ENCODE measurements around the gene DDX5. TPM values are rescaled to one million over a fixed set of nuclear protein-coding genes. Genes with fewer than 3 reads are reported as not detected.

The DDX5 gene
- polyA plus RNA-seq, 1 of the 3 experiments (the other 2 are of a cell fraction) = 1,642 TPM

GRCh38 chr17:64497565-64498035, 8.5 kb downstream of the DDX5 start:
- CTCF ChIA-PET = interaction anchor here (0.7 to 13.6 kb wide), 12 partner anchors 7 to 279 kb away, joined by 3 to 122 read pairs (median 4); partner anchors contain the start of genes CEP95 and DDX5

GRCh38 chr17:64496786-64497564, 9.1 kb downstream of the DDX5 start, which contains the start of gene POLG2:
Gene POLG2 (minus strand): TSS chr17:64497054. CDS start chr17:64496968, 86 bp downstream.
- peaks cover 53% of the 10 kb centered on the region for H3F3A ChIP-seq (replicated peaks; ENCODE audit: insufficient read depth)
- TF ChIP-seq RXRA (IDR thresholded peaks at IDR 0.05; ENCODE audit: borderline replicate concordance, low read depth) (no peak), YY1 (IDR thresholded peaks at IDR 0.05; ENCODE audit: low read depth) (peak; percentile 92), JUND (IDR thresholded peaks at IDR 0.05) (peak; percentile 50; the same call in 1 of the 2 replicates), MAX (IDR thresholded peaks at IDR 0.05; ENCODE audit: low read depth) (peak; percentile 66), RAD21 (IDR thresholded peaks at IDR 0.05; ENCODE audit: low read length) (peak; percentile 43), EZH2phosphoT487 (IDR thresholded peaks at IDR 0.05; ENCODE audit: borderline replicate concordance, low read depth) (no peak), SMC3 (IDR thresholded peaks at IDR 0.05; ENCODE audit: low read depth, low read length) (no peak), FOSL2 (IDR thresholded peaks at IDR 0.05; ENCODE audit: borderline replicate concordance, low read depth) (peak; percentile 48), GATA2 (CRISPR knock-in tag; IDR thresholded peaks at IDR 0.05) (no peak), TCF12 (IDR thresholded peaks at IDR 0.05) (peak; percentile 20), CHD2 (IDR thresholded peaks at IDR 0.05; ENCODE audit: low read length, partially characterized antibody) (peak; percentile 40), FOXJ3 (CRISPR knock-in tag; IDR thresholded peaks at IDR 0.05) (no peak), TEAD4 (IDR thresholded peaks at IDR 0.05; ENCODE audit: borderline replicate concordance, insufficient read depth) (no peak), GABPA (IDR thresholded peaks at IDR 0.05; ENCODE audit: low read depth) (peak; percentile 84)
- TF ChIP-seq, protein P1, sequence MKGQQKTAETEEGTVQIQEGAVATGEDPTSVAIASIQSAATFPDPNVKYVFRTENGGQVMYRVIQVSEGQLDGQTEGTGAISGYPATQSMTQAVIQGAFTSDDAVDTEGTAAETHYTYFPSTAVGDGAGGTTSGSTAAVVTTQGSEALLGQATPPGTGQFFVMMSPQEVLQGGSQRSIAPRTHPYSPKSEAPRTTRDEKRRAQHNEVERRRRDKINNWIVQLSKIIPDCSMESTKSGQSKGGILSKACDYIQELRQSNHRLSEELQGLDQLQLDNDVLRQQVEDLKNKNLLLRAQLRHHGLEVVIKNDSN (IDR thresholded peaks at IDR 0.05; ENCODE audit: borderline replicate concordance, low read depth) = no peak
- TF ChIP-seq, protein P2, sequence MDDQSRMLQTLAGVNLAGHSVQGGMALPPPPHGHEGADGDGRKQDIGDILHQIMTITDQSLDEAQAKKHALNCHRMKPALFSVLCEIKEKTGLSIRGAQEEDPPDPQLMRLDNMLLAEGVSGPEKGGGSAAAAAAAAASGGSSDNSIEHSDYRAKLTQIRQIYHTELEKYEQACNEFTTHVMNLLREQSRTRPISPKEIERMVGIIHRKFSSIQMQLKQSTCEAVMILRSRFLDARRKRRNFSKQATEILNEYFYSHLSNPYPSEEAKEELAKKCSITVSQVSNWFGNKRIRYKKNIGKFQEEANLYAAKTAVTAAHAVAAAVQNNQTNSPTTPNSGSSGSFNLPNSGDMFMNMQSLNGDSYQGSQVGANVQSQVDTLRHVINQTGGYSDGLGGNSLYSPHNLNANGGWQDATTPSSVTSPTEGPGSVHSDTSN (IDR thresholded peaks at IDR 0.05) = peak; percentile 74

More at GRCh38 chr17:64497565-64498035, 8.5 kb downstream of the DDX5 start:
- Histone ChIP-seq H4K20me1 (ENCODE audit: insufficient read depth) (peaks cover 55% of the 10 kb centered on the region), H3K4me1 (ENCODE audit: control insufficient read depth in 1 of 2, insufficient read depth in 2 of 2, low read depth in 1 of 2, low read length in 1 of 2) (peaks cover 27 to 33% of the 10 kb centered on the region in 2 experiments), H3K79me2 (ENCODE audit: insufficient read depth) (peaks cover 76% of the 10 kb centered on the region), H2AFZ (ENCODE audit: low read depth) (no peak overlapping the region), H3K9me2 (no peaks in the 10 kb centered on the region), H3K4me2 (peak overlapping the region; percentile 90), H3K27me3 (ENCODE audit: insufficient read depth) (no peaks in the 10 kb centered on the region), H3K9ac (peak overlapping the region; percentile 67), H3K27ac (ENCODE audit: low read depth in 2 of 2, low read length in 1 of 2) (peak overlapping the region; percentile 87 to 99), H3K36me3 (replicated peaks in 1 of 2; ENCODE audit: control insufficient read depth in 1 of 2, insufficient read depth in 2 of 2, low read length in 1 of 2) (peaks cover 55 to 58% of the 10 kb centered on the region in 2 experiments), H3K4me3 (ENCODE audit: low read depth in 2 of 2, low read length in 1 of 2) (peak overlapping the region; percentile 78 to 81), H3K9me3 (no peaks in the 10 kb centered on the region), H3F3A (replicated peaks; ENCODE audit: insufficient read depth) (peaks cover 60% of the 10 kb centered on the region)
- no peak for DNase-seq
- TF ChIP-seq MEF2A (IDR thresholded peaks at IDR 0.05; ENCODE audit: borderline replicate concordance, low read depth) (no peak), EP300 (IDR thresholded peaks at IDR 0.05; ENCODE audit: borderline replicate concordance in 1 of 2, low read depth in 1 of 2, low read length in 1 of 2) (peak in 1 of 2 experiments; percentile 2; a peak in 1 of 4 replicates), ELF1 (IDR thresholded peaks at IDR 0.05) (no peak)
- TF ChIP-seq, protein P3, sequence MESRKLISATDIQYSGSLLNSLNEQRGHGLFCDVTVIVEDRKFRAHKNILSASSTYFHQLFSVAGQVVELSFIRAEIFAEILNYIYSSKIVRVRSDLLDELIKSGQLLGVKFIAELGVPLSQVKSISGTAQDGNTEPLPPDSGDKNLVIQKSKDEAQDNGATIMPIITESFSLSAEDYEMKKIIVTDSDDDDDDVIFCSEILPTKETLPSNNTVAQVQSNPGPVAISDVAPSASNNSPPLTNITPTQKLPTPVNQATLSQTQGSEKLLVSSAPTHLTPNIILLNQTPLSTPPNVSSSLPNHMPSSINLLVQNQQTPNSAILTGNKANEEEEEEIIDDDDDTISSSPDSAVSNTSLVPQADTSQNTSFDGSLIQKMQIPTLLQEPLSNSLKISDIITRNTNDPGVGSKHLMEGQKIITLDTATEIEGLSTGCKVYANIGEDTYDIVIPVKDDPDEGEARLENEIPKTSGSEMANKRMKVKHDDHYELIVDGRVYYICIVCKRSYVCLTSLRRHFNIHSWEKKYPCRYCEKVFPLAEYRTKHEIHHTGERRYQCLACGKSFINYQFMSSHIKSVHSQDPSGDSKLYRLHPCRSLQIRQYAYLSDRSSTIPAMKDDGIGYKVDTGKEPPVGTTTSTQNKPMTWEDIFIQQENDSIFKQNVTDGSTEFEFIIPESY (IDR thresholded peaks at IDR 0.05; ENCODE audit: borderline replicate concordance, low read depth) = 0 out of 2 replicates have a peak, but pooled peaks have one; percentile 1
- TF ChIP-seq, protein P2 (IDR thresholded peaks at IDR 0.05) = peak; percentile 11; the same call in 1 of the 2 replicates
- 49% methylated on average over 4 of the region's 4 CpGs for WGBS (ENCODE audit: low lambda C conversion rate)
- POLR2A ChIA-PET = interaction anchor here (0.5 to 4.2 kb wide), 7 partner anchors 9 to 147 kb away, joined by 3 to 140 read pairs (median 5); partner anchors contain the start of genes CEP95 and DDX5

More at GRCh38 chr17:64496786-64497564, 9.1 kb downstream of the DDX5 start, which contains the start of gene POLG2:
- peaks cover 55 to 58% of the 10 kb centered on the region in 2 experiments for H3K36me3 ChIP-seq (replicated peaks in 1 of 2; ENCODE audit: control insufficient read depth in 1 of 2, insufficient read depth in 2 of 2, low read length in 1 of 2)
- H3K4me3 ChIP-seq (ENCODE audit: low read depth in 2 of 2, low read length in 1 of 2) = peak within 1 kb of the TSS; percentile 78 to 81
- H3K9ac ChIP-seq = peak within 1 kb of the TSS; percentile 67
- peaks cover 74% of the 10 kb centered on the region for H3K79me2 ChIP-seq (ENCODE audit: insufficient read depth)
- ChIA-PET CTCF (interaction anchor here (0.6 to 13.6 kb wide), 17 partner anchors 8 to 280 kb away, joined by 3 to 122 read pairs (median 3); partner anchors contain the start of genes CEP95 and DDX5), POLR2A (interaction anchor here (0.5 to 4.2 kb wide), 9 partner anchors 8 to 166 kb away, joined by 3 to 140 read pairs (median 4); partner anchors contain the start of genes CEP95 and DDX5)
- H2AFZ ChIP-seq (ENCODE audit: low read depth) = peak within 1 kb of the TSS; percentile 60; the same call in 1 of the 2 replicates
- H3K27ac ChIP-seq (ENCODE audit: low read depth in 2 of 2, low read length in 1 of 2) = peak within 1 kb of the TSS; percentile 87 to 99
- no peaks in the 10 kb centered on the region for H3K9me3 ChIP-seq
- 2% methylated on average over 46 of the region's 50 CpGs for WGBS (ENCODE audit: low lambda C conversion rate)
- peak; percentile 96 for DNase-seq
- H3K27me3 ChIP-seq (ENCODE audit: insufficient read depth) = no peaks in the 10 kb centered on the region
- H4K20me1 ChIP-seq (ENCODE audit: insufficient read depth) = peaks cover 49% of the 10 kb centered on the region
- H3K4me2 ChIP-seq = peak within 1 kb of the TSS; percentile 90
- no peaks in the 10 kb centered on the region for H3K9me2 ChIP-seq
- peaks cover 27 to 29% of the 10 kb centered on the region in 2 experiments for H3K4me1 ChIP-seq (ENCODE audit: control insufficient read depth in 1 of 2, insufficient read depth in 2 of 2, low read depth in 1 of 2, low read length in 1 of 2)
